Inferior parietal cortex (tissue), 1 donor: ENCODE measurements around the gene KIF25.
"Not testable (repeated sequence)": the region's sequence is repeated elsewhere in the genome, so short reads cannot be mapped to it uniquely, and the experiment has no call there.

ENCODE experiments used
- DNase-seq: peaks from one replicate; pipeline ENCODE4 v3.0.0-alpha.2; 2016; ENCODE audit errors: extremely low spot score

KIF25 gene

GRCh38 chr6:168070804-168071203, 73.3 kb downstream of the KIF25 start:
- no peak for DNase-seq

GRCh38 chr6:168071620-168072019, 74.1 kb downstream of the KIF25 start:
- DNase-seq = no peak

- no peak for DNase-seq
These were observed 74.8 kb downstream of the KIF25 start for GRCh38 chr6:168072261-168072660.

GRCh38 chr6:168072730-168073129, 75.3 kb downstream of the KIF25 start:
- DNase-seq = no peak

GRCh38 chr6:168073937-168074730, 76.7 kb downstream of the KIF25 start:
- no peak for DNase-seq

DNA sequence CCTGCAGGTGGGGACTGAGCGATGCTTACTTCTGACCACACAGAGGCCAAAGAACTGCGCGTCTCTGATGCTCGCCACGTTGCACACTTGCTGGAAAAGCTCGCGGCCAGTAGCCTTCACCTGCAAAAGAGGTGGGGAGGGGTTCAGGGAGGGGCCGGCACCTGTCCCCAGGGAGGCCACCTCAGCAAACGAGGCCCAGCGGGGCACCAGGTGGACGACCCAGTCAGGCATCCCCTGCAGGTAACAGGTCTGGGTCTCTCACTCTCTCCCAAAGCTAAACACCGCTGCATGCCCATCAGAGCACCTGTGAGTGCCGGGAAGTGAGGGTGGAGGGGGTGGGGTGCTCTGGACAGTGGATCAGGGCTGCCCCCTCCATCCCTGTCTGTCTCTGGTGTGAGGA, 77.7 kb downstream of the KIF25 start:
- no peak for DNase-seq

- no peak for DNase-seq
These were observed 78.3 kb downstream of the KIF25 start for GRCh38 chr6:168075787-168076202.

GRCh38 chr6:168077401-168077800, 79.9 kb downstream of the KIF25 start:
- not testable (repeated sequence) for DNase-seq

GRCh38 chr6:168078175-168078942, 80.9 kb downstream of the KIF25 start:
- DNase-seq = no peak

DNA sequence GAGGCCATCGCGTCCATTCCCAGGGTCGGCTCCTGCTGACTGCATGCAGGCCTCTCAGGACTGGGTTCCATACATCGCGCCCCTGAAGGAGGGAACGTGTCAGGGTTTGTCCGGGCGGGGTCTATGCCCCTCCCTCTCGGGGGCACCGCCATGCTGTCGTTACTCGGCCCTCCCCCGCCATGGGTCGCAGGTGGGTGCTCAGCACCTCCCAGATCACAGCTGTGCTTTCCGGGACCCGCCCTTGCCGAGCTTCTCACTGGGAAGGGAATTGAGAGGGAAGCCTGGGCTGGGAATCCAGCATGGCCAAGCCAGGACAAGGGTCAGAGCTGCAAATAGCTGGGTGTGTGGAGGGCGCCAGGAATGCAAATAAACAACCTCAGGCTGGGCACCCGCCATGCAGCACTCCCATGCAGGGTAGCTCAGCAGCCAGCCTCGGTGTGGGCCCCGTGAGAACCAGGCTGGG, 81.5 kb downstream of the KIF25 start, which contains the start of gene FRMD1:
Gene FRMD1 (minus strand): TSS at position 270 of the 463 bp plus-strand sequence. CDS start 118 bp downstream, at position 152.
- no peak for DNase-seq

- DNase-seq = no peak
These were observed 83.1 kb downstream of the KIF25 start for GRCh38 chr6:168080393-168081077.

- DNase-seq = no peak
These were observed 84.5 kb downstream of the KIF25 start for GRCh38 chr6:168081858-168082546.

DNA sequence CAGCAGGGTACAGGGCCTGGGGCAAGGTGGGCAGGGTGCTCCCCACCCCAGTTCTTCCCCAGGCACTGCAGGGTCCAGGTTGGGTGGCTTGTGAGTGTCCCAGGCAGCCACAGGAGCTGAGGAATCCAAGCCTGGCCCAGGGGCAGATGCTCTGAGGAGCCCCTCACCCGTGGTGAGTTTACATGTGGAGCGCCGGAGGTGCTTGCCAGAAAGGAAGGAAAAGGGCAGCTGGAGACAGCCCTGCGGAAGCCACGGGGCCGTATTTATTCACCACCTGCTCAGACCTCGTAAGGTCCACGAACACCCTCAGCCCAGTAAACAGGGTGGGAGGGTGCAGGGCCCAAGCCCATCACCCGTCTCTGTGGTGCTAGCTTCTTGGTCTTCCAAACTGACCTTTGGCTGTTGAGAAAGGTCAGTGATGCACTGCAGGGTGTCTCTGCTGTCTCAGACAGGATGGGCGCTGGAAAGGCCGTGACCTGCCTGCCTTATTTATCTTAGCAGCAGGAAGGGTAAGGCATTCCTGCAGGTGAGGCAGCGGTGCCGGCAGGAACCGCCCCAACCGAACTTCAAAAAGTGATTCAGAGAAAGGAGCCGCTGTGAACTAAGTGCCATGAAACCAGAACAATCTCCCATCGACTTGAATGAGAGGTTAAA, 85.5 kb downstream of the KIF25 start:
- DNase-seq = no peak

DNA sequence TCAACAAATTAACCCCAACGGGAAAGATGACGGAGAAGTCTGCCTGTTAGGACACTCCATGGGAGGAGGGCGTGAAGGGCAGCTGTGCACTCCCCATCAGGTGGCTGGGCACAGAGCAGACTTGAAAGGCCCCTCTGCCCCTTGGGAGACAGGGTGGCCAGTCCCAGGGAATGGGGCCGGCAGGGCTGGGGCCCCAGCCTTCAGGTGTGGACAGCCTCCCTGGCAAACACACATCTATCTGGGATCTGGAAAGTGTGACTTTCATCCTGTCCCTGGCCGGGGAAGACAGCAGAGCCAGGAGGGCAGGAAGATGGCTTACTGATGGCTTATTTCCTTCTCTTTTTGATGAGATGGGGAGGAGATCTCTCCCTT, 86.0 kb downstream of the KIF25 start:
- DNase-seq = no peak

- DNase-seq = no peak
These were observed 87.1 kb downstream of the KIF25 start for GRCh38 chr6:168084465-168085160.

GRCh38 chr6:168086066-168086465, 88.6 kb downstream of the KIF25 start:
- DNase-seq = no peak

DNA sequence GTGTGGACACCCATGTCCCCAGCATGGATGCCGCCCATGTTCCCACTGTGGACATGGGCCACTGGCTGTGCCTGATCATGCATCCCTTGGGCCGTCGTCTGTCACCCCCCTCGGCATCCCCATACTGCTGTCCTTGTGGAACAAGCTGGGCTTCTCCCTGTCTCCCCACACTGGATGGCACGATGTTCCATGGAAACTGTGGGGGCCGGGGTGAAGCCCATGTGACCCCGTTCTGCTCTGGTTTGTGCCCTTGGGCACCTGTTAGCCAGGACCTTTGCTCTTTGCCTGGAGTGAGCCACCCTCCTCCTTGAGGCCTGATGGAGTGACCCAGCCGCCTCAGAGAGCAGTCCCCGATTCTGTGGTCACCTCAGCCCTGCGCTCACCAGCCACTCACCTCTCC, 89.1 kb downstream of the KIF25 start:
- no peak for DNase-seq

DNA sequence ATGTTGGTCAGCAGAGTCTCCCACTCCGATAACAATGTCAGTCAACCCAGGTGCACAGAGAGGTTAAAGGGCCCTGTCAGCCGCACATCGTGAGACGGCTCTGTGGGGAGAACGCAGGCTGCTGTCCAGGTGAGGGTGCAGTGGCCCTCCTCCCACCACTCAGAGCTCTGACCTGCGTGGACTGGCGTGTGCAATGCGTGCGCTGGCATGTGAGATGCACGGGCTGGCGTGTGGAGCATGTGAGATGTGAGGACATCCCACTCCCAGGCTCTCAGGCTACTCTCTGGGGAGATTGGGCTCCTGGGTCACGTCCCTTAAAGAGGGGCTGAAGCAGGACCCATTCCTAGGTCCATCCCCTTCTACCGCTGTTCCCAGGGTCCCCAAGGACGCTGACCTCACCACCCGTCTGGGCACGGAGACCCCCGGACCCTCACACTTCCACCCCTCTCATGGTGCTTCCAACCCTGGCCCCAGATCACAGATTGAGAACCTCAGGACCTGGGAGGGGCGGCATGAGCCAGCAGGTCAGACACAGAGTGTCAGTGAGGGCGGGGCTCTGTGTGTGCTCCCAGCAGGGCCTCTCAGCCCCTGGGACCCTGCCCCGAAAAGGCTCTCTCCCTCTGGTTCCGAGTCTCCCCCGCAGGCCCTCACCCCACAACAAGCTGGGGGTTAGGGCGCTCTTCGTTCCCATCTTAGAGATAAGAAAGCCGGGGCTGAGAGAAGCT, 90.1 kb downstream of the KIF25 start:
- DNase-seq = no peak

GRCh38 chr6:168088161-168089053, 90.9 kb downstream of the KIF25 start:
- no peak for DNase-seq
